PC-3 (cell line): Measurements from ENCODE around the gene NTRK1.

ENCODE experiments used
- EZH2 ChIP-seq: fragments of 300-600 bp; sonication (generic); IDR thresholded peaks from one replicate; pipeline ENCODE4 v1.6.1; 2017; ENCODE audit warnings: antibody characterized with exemption, mild to moderate bottlenecking, low read length; ENCODE audit not compliant: unreplicated experiment
- TF ChIP-seq, protein P1 (sequence below): fragments of 300-600 bp; sonication (generic); conservative IDR thresholded peaks from 2 replicates; pipeline ENCODE4 v1.5.1; 2017; ENCODE audit warnings: antibody characterized with exemption, low read depth, mild to moderate bottlenecking, low read length

DNA sequence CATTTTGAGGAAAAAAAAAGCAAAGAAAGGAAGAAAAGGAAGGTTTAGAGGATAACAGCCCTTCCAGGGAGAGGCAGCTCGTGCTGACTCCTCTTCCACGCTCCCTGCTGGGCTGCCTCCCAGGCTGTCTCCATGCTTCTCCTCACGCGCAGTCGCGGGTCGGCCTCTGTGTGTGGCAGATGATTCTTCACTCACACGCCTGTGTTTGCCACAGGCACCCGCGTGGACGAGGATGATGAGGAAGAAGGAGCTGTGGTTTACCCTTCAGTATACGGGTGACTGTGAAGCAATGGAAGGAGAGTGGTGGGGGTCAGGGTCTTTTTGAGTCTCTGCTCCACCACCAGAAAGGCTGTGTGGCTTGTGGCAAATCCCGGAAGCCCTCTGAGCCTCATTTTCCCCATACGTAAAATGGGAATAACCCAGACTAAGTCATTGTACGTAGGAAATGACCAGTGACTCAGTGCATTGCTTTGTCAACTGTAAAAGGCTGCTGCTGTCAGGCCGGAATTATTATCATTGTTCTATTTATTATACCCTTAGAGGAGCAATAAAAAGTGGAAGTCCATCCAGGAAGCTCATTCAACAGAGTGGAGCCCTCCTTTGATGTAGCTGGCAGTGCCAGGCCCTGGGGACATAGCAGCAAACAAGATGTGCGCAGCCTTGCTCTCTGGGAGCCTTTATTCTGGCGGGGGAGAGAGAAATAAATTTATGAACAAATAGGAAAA lies 32.1 kb upstream of the NTRK1 start:
- TF ChIP-seq, protein P1, sequence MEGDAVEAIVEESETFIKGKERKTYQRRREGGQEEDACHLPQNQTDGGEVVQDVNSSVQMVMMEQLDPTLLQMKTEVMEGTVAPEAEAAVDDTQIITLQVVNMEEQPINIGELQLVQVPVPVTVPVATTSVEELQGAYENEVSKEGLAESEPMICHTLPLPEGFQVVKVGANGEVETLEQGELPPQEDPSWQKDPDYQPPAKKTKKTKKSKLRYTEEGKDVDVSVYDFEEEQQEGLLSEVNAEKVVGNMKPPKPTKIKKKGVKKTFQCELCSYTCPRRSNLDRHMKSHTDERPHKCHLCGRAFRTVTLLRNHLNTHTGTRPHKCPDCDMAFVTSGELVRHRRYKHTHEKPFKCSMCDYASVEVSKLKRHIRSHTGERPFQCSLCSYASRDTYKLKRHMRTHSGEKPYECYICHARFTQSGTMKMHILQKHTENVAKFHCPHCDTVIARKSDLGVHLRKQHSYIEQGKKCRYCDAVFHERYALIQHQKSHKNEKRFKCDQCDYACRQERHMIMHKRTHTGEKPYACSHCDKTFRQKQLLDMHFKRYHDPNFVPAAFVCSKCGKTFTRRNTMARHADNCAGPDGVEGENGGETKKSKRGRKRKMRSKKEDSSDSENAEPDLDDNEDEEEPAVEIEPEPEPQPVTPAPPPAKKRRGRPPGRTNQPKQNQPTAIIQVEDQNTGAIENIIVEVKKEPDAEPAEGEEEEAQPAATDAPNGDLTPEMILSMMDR = no peak
- no peak for TF ChIP-seq EZH2
